ENCODE data around the gene UGT1A9.

- TF ChIP-seq CTCF (conservative IDR thresholded peaks at IDR 0.05 in 1 of 2, IDR thresholded peaks at IDR 0.05 in 1 of 2; ENCODE audit: low read depth in 1 of 2, low read length in 2 of 2) (no peak), EZH2 (IDR thresholded peaks at IDR 0.05; ENCODE audit: low read length, missing control alignments) (no peak)
Measured at GRCh38 chr2:233688341-233688740, 16.6 kb downstream of the UGT1A9 start.

Data from fibroblast of lung (primary cell).